HepG2 (cell line): ENCODE data around the gene CALU. TPM values are rescaled to one million over a fixed set of nuclear protein-coding genes. Genes with fewer than 3 reads are reported as not detected.
A peak's percentile ranks its signal among the peaks of the same experiment; 100 is the strongest.

Experiments
- ATF1 ChIP-seq: IDR thresholded peaks from 2 replicates; pipeline ENCODE4 v1.6.1; 2016; ENCODE audit warnings: mild to moderate bottlenecking, control low read depth
- ATF6 ChIP-seq: sonication (generic); formaldehyde crosslinking; conservative IDR thresholded peaks from 2 replicates; pipeline ENCODE4 v1.4.0; 2020; ENCODE audit warnings: missing genetic modification reagents
- CREM ChIP-seq, 2 experiments: sonication (generic) in 1 of 2; formaldehyde crosslinking in 1 of 2; IDR thresholded peaks; 2 replicates each; pipeline versions ENCODE4 v1.4.0 to v1.6.1; 2016 to 2020; ENCODE audit warnings: antibody characterized with exemption in 1 of 2, mild to moderate bottlenecking in 1 of 2, missing genetic modification reagents in 1 of 2
- GLI4 ChIP-seq: sonication (generic); formaldehyde crosslinking; IDR thresholded peaks from 2 replicates; pipeline ENCODE4 v1.5.1; 2020; ENCODE audit warnings: missing genetic modification reagents, mild to moderate bottlenecking, moderate library complexity, borderline replicate concordance
- KDM6A ChIP-seq: IDR thresholded peaks from 2 replicates; pipeline ENCODE4 v1.6.1; 2016; ENCODE audit warnings: low read depth
- NCOA2 ChIP-seq: sonication (generic); formaldehyde crosslinking; IDR thresholded peaks from 2 replicates; pipeline ENCODE4 v1.8.0; 2022; ENCODE audit warnings: inconsistent platforms
- NFE2L1 ChIP-seq: sonication (generic); formaldehyde crosslinking; IDR thresholded peaks from 2 replicates; pipeline ENCODE4 v1.4.0; 2020; ENCODE audit warnings: missing genetic modification reagents, mild to moderate bottlenecking, borderline replicate concordance
- NR2F6 ChIP-seq, 2 experiments: IDR thresholded peaks; 2 replicates each; pipeline ENCODE4 v1.6.1; 2016; ENCODE audit warnings: antibody characterized with exemption in 1 of 2, mild to moderate bottlenecking in 1 of 2
- RNF219 ChIP-seq: sonication (generic); formaldehyde crosslinking; IDR thresholded peaks from 2 replicates; pipeline ENCODE4 v1.5.0; 2020; ENCODE audit warnings: mild to moderate bottlenecking, missing genetic modification reagents
- SOX5 ChIP-seq: IDR thresholded peaks from 2 replicates; pipeline ENCODE4 v1.6.1; 2016; ENCODE audit warnings: borderline replicate concordance
- SSRP1 ChIP-seq: IDR thresholded peaks from 2 replicates; pipeline ENCODE4 v1.6.1; 2016; ENCODE audit warnings: control low read depth
- ZFAT ChIP-seq: sonication (generic); formaldehyde crosslinking; conservative IDR thresholded peaks from 2 replicates; pipeline ENCODE4 v1.8.1; 2023; ENCODE audit warnings: missing genetic modification reagents, inconsistent platforms
- ZNF138 ChIP-seq: sonication (generic); formaldehyde crosslinking; IDR thresholded peaks from 2 replicates; pipeline ENCODE4 v1.5.0; 2020; ENCODE audit warnings: mild to moderate bottlenecking, low read depth, missing genetic modification reagents
- ZNF570 ChIP-seq: sonication (generic); formaldehyde crosslinking; IDR thresholded peaks from 2 replicates; pipeline ENCODE4 v1.4.0; 2020; ENCODE audit warnings: mild to moderate bottlenecking, missing genetic modification reagents, borderline replicate concordance
- ZNF7 ChIP-seq: IDR thresholded peaks from 2 replicates; pipeline ENCODE4 v1.6.1; 2016; ENCODE audit warnings: missing biosample characterization, missing genetic modification reagents
- ZSCAN22 ChIP-seq: sonication (generic); formaldehyde crosslinking; IDR thresholded peaks from 2 replicates; pipeline ENCODE4 v1.4.0; 2020; ENCODE audit warnings: mild to moderate bottlenecking, missing genetic modification reagents
- ZSCAN9 ChIP-seq: IDR thresholded peaks from 2 replicates; pipeline ENCODE4 v1.6.1; 2016; ENCODE audit warnings: borderline replicate concordance
- polyA plus RNA-seq, 8 experiments: library from polyadenylated mRNA; depleted of rRNA in 3 of 8; stranded (reverse) in 7 of 8; unstranded in 1 of 8; fragments of >200 nt; fragmentation: Illumina TruSeq in 4 of 8; extraction: Trizol in 4 of 8; gene quantifications; 2 replicates each; pipeline versions ENCODE4 v1.2.1 to v1.2.3, GENCODE V29; 2011 to 2016; ENCODE audit warnings: low read depth in 4 of 8, missing spikeins in 1 of 8, mixed read lengths in 1 of 8; ENCODE audit not compliant: insufficient read depth in 1 of 8
- total RNA-seq, 5 experiments: library from RNA; depleted of rRNA; stranded (reverse); fragments of >200 nt; fragmentation: Illumina TruSeq; extraction: Trizol; gene quantifications; 2 replicates each; pipeline ENCODE4 v1.2.3, GENCODE V29; 2016; ENCODE audit warnings: low read depth in 1 of 5

CALU gene
- total and polyA plus RNA-seq, 2 of the 13 experiments (the other 11 are each of a cell fraction or from before 2014, with no cell fraction given) = 198 to 252 TPM

GRCh38 chr7:128783143-128783861 is 44.1 kb downstream of the CALU start (continued):
- TF ChIP-seq GLI4 (no peak), NR2F6 (IDR thresholded peaks at IDR 0.05) (peak; percentile 30; the same call in 1 of the 2 replicates), NR2F6 (CRISPR knock-in tag; IDR thresholded peaks at IDR 0.05) (no peak), ZSCAN22 (no peak), CREM (IDR thresholded peaks at IDR 0.05) (peak; percentile 29; the same call in 1 of the 2 replicates), CREM (CRISPR knock-in tag; IDR thresholded peaks at IDR 0.05) (no peak), NFE2L1 (CRISPR knock-in tag) (no peak), SOX5 (CRISPR knock-in tag) (no peak), ZFAT (CRISPR knock-in tag) (no peak), ATF6 (CRISPR knock-in tag) (no peak), ZNF7 (CRISPR knock-in tag) (no peak), SSRP1 (CRISPR knock-in tag) (no peak), ZNF138 (CRISPR knock-in tag) (no peak), NCOA2 (CRISPR knock-in tag) (no peak), KDM6A (no peak), ATF1 (CRISPR knock-in tag) (no peak), RNF219 (CRISPR knock-in tag) (no peak), ZNF570 (no peak), ZSCAN9 (no peak)
- TF ChIP-seq, all 625 proteins: peak for 22
